Parathyroid adenoma (tissue), 2 donors: ENCODE measurements around the gene TRPV5.

ENCODE experiments used
- H2AFZ ChIP-seq: fragments of 300-600 bp; sonication (generic); one replicate; pipeline ENCODE4 v1.7.0; 2017; ENCODE audit warnings: antibody characterized with exemption, mild to moderate bottlenecking
- H3K27ac ChIP-seq: fragments of 300-600 bp; sonication (generic); one replicate; pipeline ENCODE4 v1.7.0; 2017
- H3K27me3 ChIP-seq: fragments of 300-600 bp; sonication (generic); one replicate; pipeline ENCODE4 v1.7.0; 2017; ENCODE audit warnings: low read length; ENCODE audit not compliant: control insufficient read depth, insufficient read depth
- H3K36me3 ChIP-seq: fragments of 300-600 bp; sonication (generic); one replicate; pipeline ENCODE4 v1.7.0; 2017; ENCODE audit warnings: low read length; ENCODE audit not compliant: control insufficient read depth, insufficient read depth
- H3K4me1 ChIP-seq: fragments of 300-600 bp; sonication (generic); one replicate; pipeline ENCODE4 v1.7.0; 2017; ENCODE audit warnings: control low read depth
- H3K4me2 ChIP-seq: fragments of 300-600 bp; sonication (generic); one replicate; pipeline ENCODE4 v1.7.0; 2017; ENCODE audit warnings: low read length
- H3K4me3 ChIP-seq: fragments of 300-600 bp; sonication (generic); one replicate; pipeline ENCODE4 v1.7.0; 2017; ENCODE audit warnings: low read depth, low read length
- H3K79me2 ChIP-seq: fragments of 300-600 bp; sonication (generic); one replicate; pipeline ENCODE4 v1.7.0; 2017; ENCODE audit warnings: control low read depth
- H3K9ac ChIP-seq: fragments of 300-600 bp; sonication (generic); one replicate; pipeline ENCODE4 v1.7.0; 2017; ENCODE audit warnings: mild to moderate bottlenecking
- H3K9me3 ChIP-seq: fragments of 300-600 bp; sonication (generic); one replicate; pipeline ENCODE4 v1.7.0; 2017; ENCODE audit warnings: low read length; ENCODE audit not compliant: control insufficient read depth
- TF ChIP-seq, protein P1 (sequence below): fragments of 300-600 bp; sonication (generic); IDR thresholded peaks from one replicate; pipeline ENCODE4 v1.7.0; 2017; ENCODE audit warnings: antibody characterized with exemption, mild to moderate bottlenecking
- donor health status: primary hyperparathyroidism.

The TRPV5 gene

DNA sequence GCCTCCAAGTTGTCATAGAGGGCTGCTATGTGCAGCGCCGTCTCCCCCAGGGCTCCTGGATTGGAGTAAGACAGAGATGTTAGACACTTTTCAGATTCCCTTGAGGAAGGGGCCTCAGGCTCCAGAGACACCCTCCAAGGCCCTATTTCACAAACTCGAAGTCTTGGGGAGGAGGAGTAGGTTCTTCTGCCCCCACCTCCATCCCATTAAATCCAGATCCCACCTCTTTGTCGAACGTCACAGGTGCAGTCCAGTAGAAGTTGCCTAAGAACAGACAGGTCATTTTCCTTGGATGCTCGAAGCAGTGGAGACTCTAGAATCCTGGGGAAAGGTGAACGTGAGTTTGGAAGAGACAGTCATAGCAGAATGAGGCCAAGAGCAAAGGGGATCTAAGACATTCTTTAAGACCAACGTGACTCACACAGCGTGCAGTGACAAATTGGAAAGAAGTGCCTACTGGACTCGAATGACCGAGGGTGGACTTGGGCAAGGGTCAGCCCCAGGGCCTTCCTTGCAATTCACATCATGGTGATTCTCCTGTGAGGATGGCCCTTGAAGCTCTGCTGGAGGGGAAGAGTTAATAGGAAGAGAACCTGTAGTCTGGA lies 3.3 kb downstream of the TRPV5 start:
- Histone ChIP-seq H3K4me3 (no peak overlapping the region), H3K27ac (no peak overlapping the region), H3K79me2 (no peaks in the 10 kb centered on the region), H3K4me2 (no peak overlapping the region), H3K4me1 (no peaks in the 10 kb centered on the region), H3K27me3 (no peaks in the 10 kb centered on the region), H3K36me3 (no peaks in the 10 kb centered on the region), H3K9ac (no peak overlapping the region), H2AFZ (no peak overlapping the region), H3K9me3 (no peaks in the 10 kb centered on the region)
- TF ChIP-seq, protein P1, sequence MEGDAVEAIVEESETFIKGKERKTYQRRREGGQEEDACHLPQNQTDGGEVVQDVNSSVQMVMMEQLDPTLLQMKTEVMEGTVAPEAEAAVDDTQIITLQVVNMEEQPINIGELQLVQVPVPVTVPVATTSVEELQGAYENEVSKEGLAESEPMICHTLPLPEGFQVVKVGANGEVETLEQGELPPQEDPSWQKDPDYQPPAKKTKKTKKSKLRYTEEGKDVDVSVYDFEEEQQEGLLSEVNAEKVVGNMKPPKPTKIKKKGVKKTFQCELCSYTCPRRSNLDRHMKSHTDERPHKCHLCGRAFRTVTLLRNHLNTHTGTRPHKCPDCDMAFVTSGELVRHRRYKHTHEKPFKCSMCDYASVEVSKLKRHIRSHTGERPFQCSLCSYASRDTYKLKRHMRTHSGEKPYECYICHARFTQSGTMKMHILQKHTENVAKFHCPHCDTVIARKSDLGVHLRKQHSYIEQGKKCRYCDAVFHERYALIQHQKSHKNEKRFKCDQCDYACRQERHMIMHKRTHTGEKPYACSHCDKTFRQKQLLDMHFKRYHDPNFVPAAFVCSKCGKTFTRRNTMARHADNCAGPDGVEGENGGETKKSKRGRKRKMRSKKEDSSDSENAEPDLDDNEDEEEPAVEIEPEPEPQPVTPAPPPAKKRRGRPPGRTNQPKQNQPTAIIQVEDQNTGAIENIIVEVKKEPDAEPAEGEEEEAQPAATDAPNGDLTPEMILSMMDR, result no peak

DNA sequence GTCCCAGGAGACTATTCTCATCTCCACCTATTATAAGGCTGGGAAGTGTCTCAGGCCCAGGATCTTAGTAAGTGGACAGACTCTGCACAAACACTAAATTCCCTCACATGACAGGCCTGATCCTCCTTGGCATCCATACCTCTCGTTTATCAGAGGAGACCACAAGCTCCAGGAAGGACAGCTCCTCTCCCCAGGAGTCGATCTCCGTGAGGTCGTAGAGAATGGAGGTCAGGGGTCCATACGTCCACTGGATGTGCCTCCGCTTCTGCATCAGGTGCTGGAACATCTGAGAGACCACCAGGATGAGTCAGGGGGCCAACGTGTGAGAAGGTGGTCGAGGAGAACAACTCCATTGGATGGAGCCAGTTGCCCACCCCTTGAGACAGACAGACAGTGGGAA lies 5.6 kb downstream of the TRPV5 start:
- no peaks in the 10 kb centered on the region for H3K27me3 ChIP-seq
- no peak overlapping the region for H3K9ac ChIP-seq
- H3K4me3 ChIP-seq, result no peak overlapping the region
- no peak overlapping the region for H3K27ac ChIP-seq
- TF ChIP-seq, protein P1, result no peak
- H3K36me3 ChIP-seq, result no peaks in the 10 kb centered on the region
- no peaks in the 10 kb centered on the region for H3K4me1 ChIP-seq
- no peaks in the 10 kb centered on the region for H3K79me2 ChIP-seq
- H2AFZ ChIP-seq, result no peak overlapping the region
- no peaks in the 10 kb centered on the region for H3K9me3 ChIP-seq
- H3K4me2 ChIP-seq, result no peak overlapping the region

DNA sequence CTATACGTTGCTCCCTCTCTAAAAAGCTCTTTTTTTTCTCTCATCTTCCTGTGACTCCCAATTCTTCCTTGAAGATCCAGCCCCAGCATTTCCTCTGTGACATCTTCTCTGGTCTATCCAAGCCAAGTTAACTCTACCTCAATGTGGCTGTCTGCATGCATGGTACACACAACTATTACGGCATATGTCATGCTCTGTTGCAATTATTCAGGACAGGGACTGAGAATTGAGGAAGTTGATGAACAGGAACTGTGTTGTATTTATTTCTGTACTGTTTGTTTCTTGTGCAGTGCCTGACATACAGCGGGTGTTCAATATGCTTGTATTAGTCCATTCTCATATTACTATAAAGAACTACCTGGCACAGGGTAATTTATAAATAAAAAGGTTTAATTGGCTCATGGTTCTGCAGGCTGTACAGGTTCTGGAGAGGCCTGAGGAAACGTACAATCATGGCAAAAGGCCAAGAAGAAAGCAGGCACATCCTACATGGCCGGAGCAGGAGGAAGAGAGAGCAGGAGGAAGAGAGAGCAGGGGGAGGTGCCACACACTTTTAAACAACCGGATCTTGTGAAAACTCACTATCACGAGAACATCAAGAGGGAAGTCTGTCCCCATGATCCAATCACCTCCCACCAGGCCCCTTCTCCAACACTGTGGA lies 6.3 kb downstream of the TRPV5 start:
- H3K9me3 ChIP-seq, result no peaks in the 10 kb centered on the region
- no peak overlapping the region for H2AFZ ChIP-seq
- H3K9ac ChIP-seq, result no peak overlapping the region
- no peak overlapping the region for H3K4me3 ChIP-seq
- TF ChIP-seq, protein P1, result no peak
- H3K4me1 ChIP-seq, result no peaks in the 10 kb centered on the region
- H3K27ac ChIP-seq, result no peak overlapping the region
- no peaks in the 10 kb centered on the region for H3K27me3 ChIP-seq
- H3K36me3 ChIP-seq, result no peaks in the 10 kb centered on the region
- no peaks in the 10 kb centered on the region for H3K79me2 ChIP-seq
- H3K4me2 ChIP-seq, result no peak overlapping the region

DNA sequence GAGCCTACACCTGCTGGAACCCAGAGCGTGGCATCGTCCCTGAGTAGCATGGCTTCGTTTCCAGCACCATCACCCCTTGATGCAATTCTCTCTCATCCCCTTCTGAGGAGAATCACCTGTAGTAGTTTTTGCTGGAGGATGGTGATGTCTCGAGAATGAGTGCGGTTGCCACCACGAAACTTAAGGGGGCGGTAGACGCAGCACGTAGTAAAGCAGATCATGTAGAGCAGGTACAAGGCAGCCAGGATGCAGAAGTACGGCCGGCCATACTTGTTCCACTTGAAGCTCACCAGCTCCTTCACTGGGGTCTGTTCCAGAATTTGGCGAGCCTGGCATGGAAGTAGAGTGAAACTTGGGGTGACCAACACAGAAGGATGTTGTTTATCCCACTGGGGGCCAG lies 8.1 kb downstream of the TRPV5 start:
- Histone ChIP-seq H2AFZ (no peak overlapping the region), H3K9me3 (no peaks in the 10 kb centered on the region), H3K27ac (no peak overlapping the region), H3K36me3 (no peaks in the 10 kb centered on the region), H3K4me1 (no peaks in the 10 kb centered on the region), H3K79me2 (no peaks in the 10 kb centered on the region), H3K4me3 (no peak overlapping the region), H3K4me2 (no peak overlapping the region), H3K27me3 (no peaks in the 10 kb centered on the region), H3K9ac (no peak overlapping the region)
- TF ChIP-seq, protein P1, result no peak

DNA sequence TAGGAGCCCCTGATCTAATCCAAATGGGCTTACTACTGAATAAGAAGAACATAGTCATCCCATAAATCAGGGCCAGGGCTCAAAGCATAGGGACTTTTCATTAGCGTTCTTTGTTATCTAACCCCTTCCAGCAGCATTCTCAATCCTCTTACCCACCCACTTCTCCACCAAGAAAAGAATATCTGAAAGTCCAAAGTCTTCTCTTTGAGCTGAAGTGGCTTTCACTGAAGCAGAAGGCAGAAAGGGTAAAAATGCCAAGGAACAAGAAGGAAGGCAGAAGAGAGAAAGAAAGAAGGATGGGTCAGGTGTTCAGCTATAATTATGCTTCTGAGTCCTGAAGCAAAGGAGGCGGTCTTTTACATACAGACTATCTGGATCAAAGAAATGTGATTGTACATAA lies 10.2 kb downstream of the TRPV5 start:
- Histone ChIP-seq H3K27ac (no peak overlapping the region), H3K9me3 (no peaks in the 10 kb centered on the region), H3K4me2 (no peak overlapping the region), H3K79me2 (no peaks in the 10 kb centered on the region), H2AFZ (no peak overlapping the region), H3K4me1 (no peaks in the 10 kb centered on the region), H3K36me3 (no peaks in the 10 kb centered on the region), H3K9ac (no peak overlapping the region), H3K27me3 (no peaks in the 10 kb centered on the region), H3K4me3 (no peak overlapping the region)
- TF ChIP-seq, protein P1, result no peak
